ENCODE measurements around the gene MGAT5.

MGAT5 gene

GRCh38 chr2:134397146-134397896 lies 143.4 kb downstream of the MGAT5 start:
- TF ChIP-seq CTCF (conservative IDR thresholded peaks at IDR 0.05) (no peak), ZFX (IDR thresholded peaks at IDR 0.05) (no peak)
- no peak overlapping the region for H3K27ac ChIP-seq

- no peak overlapping the region for H3K27ac ChIP-seq
- TF ChIP-seq ZFX (IDR thresholded peaks at IDR 0.05) (no peak), CTCF (conservative IDR thresholded peaks at IDR 0.05) (no peak)
These were observed 144.4 kb downstream of the MGAT5 start for GRCh38 chr2:134398300-134398699.

GRCh38 chr2:134399096-134399495 lies 145.2 kb downstream of the MGAT5 start:
- TF ChIP-seq ZFX (IDR thresholded peaks at IDR 0.05): no peak
- no peak for TF ChIP-seq CTCF (conservative IDR thresholded peaks at IDR 0.05)
- no peak overlapping the region for H3K27ac ChIP-seq

GRCh38 chr2:134401081-134401497 lies 147.2 kb downstream of the MGAT5 start:
- no peak overlapping the region for H3K27ac ChIP-seq
- TF ChIP-seq ZFX (IDR thresholded peaks at IDR 0.05) (no peak), CTCF (conservative IDR thresholded peaks at IDR 0.05) (no peak)

GRCh38 chr2:134401789-134402188 lies 147.9 kb downstream of the MGAT5 start:
- no peak for TF ChIP-seq CTCF (conservative IDR thresholded peaks at IDR 0.05)
- no peak for TF ChIP-seq ZFX (IDR thresholded peaks at IDR 0.05)

GRCh38 chr2:134402410-134402809 lies 148.5 kb downstream of the MGAT5 start:
- no peak for TF ChIP-seq ZFX (IDR thresholded peaks at IDR 0.05)
- no peak for TF ChIP-seq CTCF (conservative IDR thresholded peaks at IDR 0.05)
- no peak overlapping the region for H3K27ac ChIP-seq

More at GRCh38 chr2:134401789-134402188, 147.9 kb downstream of the MGAT5 start:
- no peak overlapping the region for H3K27ac ChIP-seq

- H3K27ac ChIP-seq: no peak overlapping the region
- no peak for TF ChIP-seq ZFX (IDR thresholded peaks at IDR 0.05)
- TF ChIP-seq CTCF (conservative IDR thresholded peaks at IDR 0.05): no peak
These were observed 151.8 kb downstream of the MGAT5 start for GRCh38 chr2:134405611-134406081.
